Naive thymus-derived CD4-positive, alpha-beta T cell (primary cell): Measurements from ENCODE around the gene ZSCAN9. TPM values are rescaled to one million over a fixed set of nuclear protein-coding genes. Genes with fewer than 3 reads are reported as not detected.

Experiments
- ATAC-seq: fragments of 150-1000 bp; cut with Tn5 transposase; 2 replicates; pipeline ENCODE4 v1.10.0; 2021; ENCODE audit warnings: mild to moderate bottlenecking, moderate library complexity
- CTCF ChIA-PET: fragments of 350-600 bp; sonication (Branson Sonifier 250); formaldehyde crosslinking; loops from one replicate; lab custom pipeline; 2021; ENCODE audit warnings: antibody characterized with exemption; lab: Charles Lee
- POLR2A ChIA-PET: fragments of 350-600 bp; sonication (Branson Sonifier 250); formaldehyde crosslinking; loops from one replicate; lab custom pipeline; 2021; ENCODE audit warnings: antibody characterized with exemption, inconsistent platforms; lab: Charles Lee
- DNase-seq, 9 donors: peaks; one replicate each; pipeline versions ENCODE4 v3.0.0 to v3.0.0-alpha.2; 2020 to 2022; ENCODE audit warnings: mixed read lengths in 1 of 9
- H3K27ac ChIP-seq: one replicate; pipeline ENCODE4 v1.7.0; 2013; ENCODE audit warnings: mild to moderate bottlenecking, low read depth, low read length, moderate library complexity
- H3K27me3 ChIP-seq, 2 donors: one replicate each; pipeline ENCODE4 v1.7.0; 2013; ENCODE audit warnings: low read length in 2 of 2, mild to moderate bottlenecking in 2 of 2, moderate library complexity in 2 of 2; ENCODE audit not compliant: control insufficient read depth in 2 of 2, insufficient read depth in 2 of 2
- H3K36me3 ChIP-seq, 3 experiments: 1 replicate in 2 of 3; 2 replicates in 1 of 3; pipeline ENCODE4 v1.7.0; 2013; ENCODE audit warnings: low read length in 3 of 3, mild to moderate bottlenecking in 3 of 3, moderate library complexity in 1 of 3; ENCODE audit not compliant: insufficient read depth in 3 of 3, control insufficient read depth in 2 of 3
- H3K4me1 ChIP-seq, 2 donors: one replicate each; pipeline ENCODE4 v1.7.0; 2013; ENCODE audit warnings: low read length in 2 of 2, mild to moderate bottlenecking in 2 of 2, moderate library complexity in 1 of 2; ENCODE audit not compliant: control insufficient read depth in 2 of 2, insufficient read depth in 2 of 2
- H3K4me3 ChIP-seq: 2 replicates; pipeline ENCODE4 v1.7.0; 2013; ENCODE audit warnings: mild to moderate bottlenecking, low read length
- H3K9me3 ChIP-seq, 3 experiments: 1 replicate in 2 of 3; 2 replicates in 1 of 3; pipeline ENCODE4 v1.7.0; 2013; ENCODE audit warnings: low read length in 3 of 3; ENCODE audit not compliant: control insufficient read depth in 2 of 3
- H3K27ac Mint-ChIP-seq, 9 donors: one replicate each; pipeline ENCODE4 v1.8.0; 2020 to 2022; ENCODE audit warnings: mixed read lengths in 9 of 9, mild to moderate bottlenecking in 8 of 9, moderate library complexity in 5 of 9, inconsistent platforms in 2 of 9
- H3K27me3 Mint-ChIP-seq, 5 donors: one replicate each; pipeline ENCODE4 v1.8.0; 2021 to 2022; ENCODE audit warnings: mixed read lengths in 5 of 5, mild to moderate bottlenecking in 1 of 5
- H3K36me3 Mint-ChIP-seq, 5 donors: one replicate each; pipeline ENCODE4 v1.8.0; 2020 to 2022; ENCODE audit warnings: mixed read lengths in 5 of 5, mild to moderate bottlenecking in 3 of 5, inconsistent platforms in 1 of 5
- H3K4me1 Mint-ChIP-seq, 7 donors: one replicate each; pipeline ENCODE4 v1.8.0; 2020 to 2022; ENCODE audit warnings: mixed read lengths in 7 of 7, mild to moderate bottlenecking in 3 of 7, inconsistent platforms in 1 of 7
- H3K4me3 Mint-ChIP-seq, 10 donors: one replicate each; pipeline ENCODE4 v1.8.0; 2020 to 2022; ENCODE audit warnings: mild to moderate bottlenecking in 10 of 10, mixed read lengths in 10 of 10, moderate library complexity in 6 of 10, inconsistent platforms in 2 of 10
- H3K9me3 Mint-ChIP-seq, 11 donors: one replicate each; pipeline ENCODE4 v1.8.0; 2020 to 2022; ENCODE audit warnings: mixed read lengths in 11 of 11, mild to moderate bottlenecking in 4 of 11, inconsistent platforms in 1 of 11, moderate library complexity in 1 of 11
- intact Hi-C, 2 donors: fragments of 100-400 bp; cut with micrococcal nuclease; formaldehyde crosslinking; loops; one replicate each; pipeline ENCODE4 v1.15.1; 2023
- polyA plus RNA-seq, 2 donors: library from polyadenylated mRNA; unstranded; fragments of 300-500 nt; fragmentation: Illumina TruSeq; gene quantifications; one replicate each; pipeline ENCODE4 v1.2.3, GENCODE V29; 2021
- total RNA-seq, 6 experiments: library from RNA in 5 of 6; stranded (reverse) in 5 of 6; gene quantifications; 1 replicate in 5 of 6; 2 replicates in 1 of 6; pipeline ENCODE4 v1.2.3 and lab custom pipeline; 2021 to 2026

ZSCAN9 gene
- total and polyA plus RNA-seq, 7 experiments from 2014 or later: 0.59 to 5.2 (median 1.2) TPM; not detected in 1

GRCh38 chr6:28250747-28251146 is 25.7 kb downstream of the ZSCAN9 start:
- H3K9me3 Mint-ChIP-seq: peaks cover 0 to 7% (median 0%) of the 10 kb centered on the region in 11 donors
- H3K4me3 Mint-ChIP-seq: peak overlapping the region; percentile 75 to 99 (median 86)
- H3K27me3 Mint-ChIP-seq: peaks cover 0 to under 1% (median 0%) of the 10 kb centered on the region in 5 donors
- H3K27ac Mint-ChIP-seq: peak overlapping the region in 4 of 9 donors; percentile 51 to 61 (median 56)
- ATAC-seq (no peak), DNase-seq (no peak)
- H3K27ac ChIP-seq: no peak overlapping the region
- peaks cover 0 to 36% (median 9%) of the 10 kb centered on the region in 3 experiments for H3K36me3 ChIP-seq
- H3K4me1 ChIP-seq: peaks cover 14 to 18% of the 10 kb centered on the region in 2 donors
- peaks cover 21 to 61% (median 45%) of the 10 kb centered on the region in 7 donors for H3K4me1 Mint-ChIP-seq
- H3K9me3 ChIP-seq: no peaks in the 10 kb centered on the region
- ChIA-PET POLR2A (interaction anchor here (1.0 to 8.3 kb wide), 2 partner anchors 17 to 109 kb away, joined by 7 to 86 read pairs; partner anchors contain the start of genes ZKSCAN8 and ZSCAN26), CTCF (interaction anchor here (0.6 to 0.8 kb wide), 2 partner anchors 16 to 110 kb away, joined by 3 to 6 read pairs; partner anchors contain the start of gene ZSCAN26)
- H3K4me3 ChIP-seq: no peak overlapping the region
- H3K27me3 ChIP-seq: no peaks in the 10 kb centered on the region
- H3K36me3 Mint-ChIP-seq: peaks cover 9 to 25% (median 16%) of the 10 kb centered on the region in 5 donors
- intact Hi-C loops: loop anchor here in 1 of 2 donors (5.0 kb wide), 1 partner anchor 87 kb away; the partner anchor contains the start of gene ZSCAN31

- peaks cover 0 to 27% (median 4%) of the 10 kb centered on the region in 3 experiments for H3K36me3 ChIP-seq
- H3K36me3 Mint-ChIP-seq: peaks cover 4 to 17% (median 10%) of the 10 kb centered on the region in 5 donors
- ChIA-PET POLR2A (interaction anchor here (0.6 to 8.3 kb wide), 8 partner anchors 16 to 171 kb away, joined by 3 to 86 read pairs (median 5); partner anchors contain the start of genes ZKSCAN3, ZKSCAN8 and ZSCAN26), CTCF (interaction anchor here (1.0 to 1.2 kb wide), 3 partner anchors 16 to 104 kb away, joined by 3 to 7 read pairs (median 3); partner anchors contain the start of gene ZSCAN26)
- peaks cover 14 to 18% of the 10 kb centered on the region in 2 donors for H3K4me1 ChIP-seq
- H3K9me3 Mint-ChIP-seq: peaks cover 0 to 7% (median 0%) of the 10 kb centered on the region in 11 donors
- peaks cover 0 to 4% (median 0%) of the 10 kb centered on the region in 5 donors for H3K27me3 Mint-ChIP-seq
- H3K4me3 ChIP-seq: peak overlapping the region; percentile 100
- H3K4me3 Mint-ChIP-seq: peak overlapping the region; percentile 84 to 100 (median 98)
- H3K27ac Mint-ChIP-seq: peak overlapping the region; percentile 85 to 98 (median 92)
- no peaks in the 10 kb centered on the region for H3K9me3 ChIP-seq
- H3K27ac ChIP-seq: peak overlapping the region; percentile 55
- H3K4me1 Mint-ChIP-seq: peaks cover 21 to 60% (median 44%) of the 10 kb centered on the region in 7 donors
- peak in 3 of 9 donors; percentile 15 to 55 (median 17) for DNase-seq
- H3K27me3 ChIP-seq: no peaks in the 10 kb centered on the region
- peak; percentile 72 for ATAC-seq
- intact Hi-C loops: loop anchor here (1.0 to 5.0 kb wide), 20 partner anchors 16 to 773 kb away; partner anchors contain the start of genes ZKSCAN8 (in 2 of the 2), ZNF165 (in 2 of the 2), ZSCAN23 (in 2 of the 2) and ZSCAN26 (in 2 of the 2)
Measured at GRCh38 chr6:28251661-28252008, 26.6 kb downstream of the ZSCAN9 start.

- Histone ChIP-seq H3K27ac (peak within 1 kb of the TSS; percentile 55), H3K27me3 (no peaks in the 10 kb centered on the region), H3K36me3 (peaks cover 0 to 20% (median 0%) of the 10 kb centered on the region in 3 experiments), H3K4me1 (peaks cover 14 to 18% of the 10 kb centered on the region in 2 donors), H3K9me3 (no peaks in the 10 kb centered on the region), H3K4me3 (peak within 1 kb of the TSS; percentile 100)
- ATAC-seq (peak; percentile 96), DNase-seq (peak; percentile 44 to 86 (median 78))
- peaks cover 21 to 53% (median 39%) of the 10 kb centered on the region in 7 donors for H3K4me1 Mint-ChIP-seq
- POLR2A ChIA-PET: interaction anchor here (0.6 to 8.3 kb wide), 14 partner anchors 12 to 171 kb away, joined by 3 to 86 read pairs (median 4); partner anchors contain the start of genes ZKSCAN3, ZKSCAN8, ZSCAN16 and ZSCAN26
- peaks cover 0 to 7% (median 0%) of the 10 kb centered on the region in 11 donors for H3K9me3 Mint-ChIP-seq
- CTCF ChIA-PET: interaction anchor here (1.0 to 1.2 kb wide), 3 partner anchors 15 to 103 kb away, joined by 3 to 7 read pairs (median 3); partner anchors contain the start of gene ZSCAN26
- intact Hi-C loops: loop anchor here (1.0 to 5.0 kb wide), 20 partner anchors 15 to 774 kb away; partner anchors contain the start of genes ZKSCAN8 (in 2 of the 2), ZNF165 (in 2 of the 2), ZSCAN23 (in 2 of the 2) and ZSCAN26 (in 2 of the 2)
- peak within 1 kb of the TSS; percentile 84 to 100 (median 98) for H3K4me3 Mint-ChIP-seq
- peak within 1 kb of the TSS; percentile 85 to 98 (median 92) for H3K27ac Mint-ChIP-seq
- peaks cover 4 to 11% (median 7%) of the 10 kb centered on the region in 5 donors for H3K36me3 Mint-ChIP-seq
- peaks cover 0 to 4% (median 0%) of the 10 kb centered on the region in 5 donors for H3K27me3 Mint-ChIP-seq
Measured at GRCh38 chr6:28252009-28252975, 27.2 kb downstream of the ZSCAN9 start, which contains the start of gene ZKSCAN4. TSS of gene ZKSCAN4 (minus strand) at chr6:28252269. CDS start at chr6:28251980, 289 bp downstream.

- Histone ChIP-seq H3K4me3 (no peak overlapping the region), H3K36me3 (peaks cover 0 to 3% (median 0%) of the 10 kb centered on the region in 3 experiments), H3K27ac (no peak overlapping the region), H3K4me1 (peaks cover 14 to 18% of the 10 kb centered on the region in 2 donors), H3K27me3 (no peaks in the 10 kb centered on the region), H3K9me3 (peaks cover 0 to 2% (median 0%) of the 10 kb centered on the region in 3 experiments)
- DNase-seq: no peak
- Mint-ChIP-seq H3K27ac (no peak overlapping the region), H3K36me3 (peaks cover 0 to 9% (median 4%) of the 10 kb centered on the region in 5 donors), H3K4me1 (peaks cover 16 to 45% (median 30%) of the 10 kb centered on the region in 7 donors), H3K4me3 (no peak overlapping the region), H3K9me3 (peaks cover 0 to 12% (median 5%) of the 10 kb centered on the region in 11 donors), H3K27me3 (peaks cover 0 to 5% (median 0%) of the 10 kb centered on the region in 5 donors)
- CTCF ChIA-PET: interaction anchor here (0.7 kb wide), 1 partner anchor 111 kb away, joined by 3 read pairs; no protein-coding TSS in a partner anchor
- no peak for ATAC-seq
- POLR2A ChIA-PET: interaction anchor here (1.2 to 8.3 kb wide), 3 partner anchors 13 to 116 kb away, joined by 5 to 86 read pairs (median 5); partner anchors contain the start of genes ZKSCAN8 and ZSCAN26
- intact Hi-C loops: loop anchor here in 1 of 2 donors (5.0 kb wide), 1 partner anchor 83 kb away; the partner anchor contains the start of gene ZSCAN31
Measured at GRCh38 chr6:28254121-28254519, 29.0 kb downstream of the ZSCAN9 start.

GRCh38 chr6:28257042-28257441 is 32.0 kb downstream of the ZSCAN9 start:
- peaks cover 0 to under 1% (median 0%) of the 10 kb centered on the region in 3 experiments for H3K36me3 ChIP-seq
- peaks cover 0 to 16% (median 4%) of the 10 kb centered on the region in 5 donors for H3K27me3 Mint-ChIP-seq
- peaks cover 7 to 8% of the 10 kb centered on the region in 2 donors for H3K4me1 ChIP-seq
- peaks cover 0 to 10% (median 4%) of the 10 kb centered on the region in 5 donors for H3K36me3 Mint-ChIP-seq
- ChIA-PET POLR2A (no interaction called here), CTCF (no interaction called here)
- no peak overlapping the region for H3K4me3 ChIP-seq
- no peak overlapping the region for H3K4me3 Mint-ChIP-seq
- H3K9me3 ChIP-seq: peaks cover 0 to 8% (median 0%) of the 10 kb centered on the region in 3 experiments
- peaks cover 8 to 20% (median 14%) of the 10 kb centered on the region in 7 donors for H3K4me1 Mint-ChIP-seq
- DNase-seq (no peak), ATAC-seq (no peak)
- H3K27me3 ChIP-seq: no peaks in the 10 kb centered on the region
- intact Hi-C loops: no loop called here
- H3K9me3 Mint-ChIP-seq: peaks cover 0 to 24% (median 8%) of the 10 kb centered on the region in 11 donors
- no peak overlapping the region for H3K27ac Mint-ChIP-seq
- H3K27ac ChIP-seq: no peak overlapping the region
